SK-N-SH treated with all-trans-retinoic acid at 6 μM for 48 hours (cell line): ENCODE results near the gene RAB35.

ENCODE experiments used
- ATAC-seq: fragments of 200-7000 bp; cut with Tn5 transposase; 3 replicates; pipeline ENCODE4 v1.9.1; 2020; ENCODE audit warnings: mild to moderate bottlenecking, moderate library complexity
- ARNTL ChIP-seq: fragments of 450-650 bp; formaldehyde crosslinking; IDR thresholded peaks from 2 replicates; pipeline ENCODE4 v1.5.0; 2020; ENCODE audit warnings: low read depth, mild to moderate bottlenecking, moderate library complexity, borderline replicate concordance
- CSDC2 ChIP-seq: fragments of 250-450 bp; sonication (Bioruptor Pico); IDR thresholded peaks from 2 replicates; pipeline ENCODE4 v1.5.0; 2020; ENCODE audit warnings: mild to moderate bottlenecking, moderate library complexity
- ESRRG ChIP-seq: fragments of 250-450 bp; sonication (Bioruptor Pico); IDR thresholded peaks from 2 replicates; pipeline ENCODE4 v1.6.1; 2021; ENCODE audit warnings: mild to moderate bottlenecking
- GLIS3 ChIP-seq: fragments of 250-450 bp; sonication (Bioruptor Pico); IDR thresholded peaks from 2 replicates; pipeline ENCODE4 v1.5.0; 2020; ENCODE audit warnings: mild to moderate bottlenecking, moderate library complexity
- SNAI2 ChIP-seq: fragments of 250-450 bp; sonication (Bioruptor Pico); IDR thresholded peaks from 2 replicates; pipeline ENCODE4 v1.5.0; 2020; ENCODE audit warnings: mild to moderate bottlenecking, moderate library complexity
- TCF4 ChIP-seq: fragments of 250-450 bp; sonication (Bioruptor Pico); IDR thresholded peaks from 2 replicates; pipeline ENCODE4 v1.8.0; 2021; ENCODE audit warnings: mild to moderate bottlenecking, moderate library complexity, borderline replicate concordance
- TOX ChIP-seq: fragments of 250-450 bp; sonication (Bioruptor Pico); IDR thresholded peaks from 2 replicates; pipeline ENCODE4 v1.8.0; 2021; ENCODE audit warnings: mild to moderate bottlenecking, moderate library complexity, borderline replicate concordance
- ZC3H10 ChIP-seq: fragments of 250-450 bp; sonication (Bioruptor Pico); IDR thresholded peaks from 2 replicates; pipeline ENCODE4 v1.5.1; 2021; ENCODE audit warnings: mild to moderate bottlenecking, moderate library complexity
- ZFP3 ChIP-seq: fragments of 250-450 bp; sonication (Bioruptor Pico); IDR thresholded peaks from 2 replicates; pipeline ENCODE4 v1.5.0; 2020; ENCODE audit warnings: mild to moderate bottlenecking, moderate library complexity
- ZFP30 ChIP-seq: fragments of 450-650 bp; formaldehyde crosslinking; IDR thresholded peaks from 2 replicates; pipeline ENCODE4 v1.5.0; 2022; ENCODE audit warnings: mild to moderate bottlenecking, moderate library complexity
- ZNF565 ChIP-seq: fragments of 450-650 bp; formaldehyde crosslinking; conservative IDR thresholded peaks from 2 replicates; pipeline ENCODE4 v1.5.0; 2020; ENCODE audit warnings: low read depth, mild to moderate bottlenecking, moderate library complexity
- ZNF70 ChIP-seq: fragments of 450-650 bp; formaldehyde crosslinking; IDR thresholded peaks from 2 replicates; pipeline ENCODE4 v1.5.0; 2020; ENCODE audit warnings: mild to moderate bottlenecking, moderate library complexity
- ZNF8 ChIP-seq: fragments of 450-650 bp; formaldehyde crosslinking; IDR thresholded peaks from 2 replicates; pipeline ENCODE4 v1.5.0; 2020; ENCODE audit warnings: mild to moderate bottlenecking, moderate library complexity
- TF ChIP-seq, protein P1 (sequence below): fragments of 250-450 bp; sonication (Bioruptor Pico); IDR thresholded peaks from 2 replicates; pipeline ENCODE4 v1.5.0; 2020; ENCODE audit warnings: mild to moderate bottlenecking, moderate library complexity
- TF ChIP-seq, protein P2 (sequence below): fragments of 250-450 bp; sonication (Bioruptor Pico); IDR thresholded peaks from 2 replicates; pipeline ENCODE4 v1.5.1; 2021; ENCODE audit warnings: mild to moderate bottlenecking, moderate library complexity
- TF ChIP-seq, protein P3 (sequence below): fragments of 250-450 bp; sonication (Bioruptor Pico); IDR thresholded peaks from 2 replicates; pipeline ENCODE4 v1.8.0; 2020; ENCODE audit warnings: mild to moderate bottlenecking, moderate library complexity, borderline replicate concordance
- TF ChIP-seq, protein P4 (sequence below): fragments of 250-450 bp; sonication (Bioruptor Pico); IDR thresholded peaks from 2 replicates; pipeline ENCODE4 v1.5.1; 2020; ENCODE audit warnings: low read depth, mild to moderate bottlenecking, moderate library complexity

The RAB35 gene

GRCh38 chr12:120056739-120057138 is 59.8 kb downstream of the RAB35 start (continued):
- TF ChIP-seq, protein P1, sequence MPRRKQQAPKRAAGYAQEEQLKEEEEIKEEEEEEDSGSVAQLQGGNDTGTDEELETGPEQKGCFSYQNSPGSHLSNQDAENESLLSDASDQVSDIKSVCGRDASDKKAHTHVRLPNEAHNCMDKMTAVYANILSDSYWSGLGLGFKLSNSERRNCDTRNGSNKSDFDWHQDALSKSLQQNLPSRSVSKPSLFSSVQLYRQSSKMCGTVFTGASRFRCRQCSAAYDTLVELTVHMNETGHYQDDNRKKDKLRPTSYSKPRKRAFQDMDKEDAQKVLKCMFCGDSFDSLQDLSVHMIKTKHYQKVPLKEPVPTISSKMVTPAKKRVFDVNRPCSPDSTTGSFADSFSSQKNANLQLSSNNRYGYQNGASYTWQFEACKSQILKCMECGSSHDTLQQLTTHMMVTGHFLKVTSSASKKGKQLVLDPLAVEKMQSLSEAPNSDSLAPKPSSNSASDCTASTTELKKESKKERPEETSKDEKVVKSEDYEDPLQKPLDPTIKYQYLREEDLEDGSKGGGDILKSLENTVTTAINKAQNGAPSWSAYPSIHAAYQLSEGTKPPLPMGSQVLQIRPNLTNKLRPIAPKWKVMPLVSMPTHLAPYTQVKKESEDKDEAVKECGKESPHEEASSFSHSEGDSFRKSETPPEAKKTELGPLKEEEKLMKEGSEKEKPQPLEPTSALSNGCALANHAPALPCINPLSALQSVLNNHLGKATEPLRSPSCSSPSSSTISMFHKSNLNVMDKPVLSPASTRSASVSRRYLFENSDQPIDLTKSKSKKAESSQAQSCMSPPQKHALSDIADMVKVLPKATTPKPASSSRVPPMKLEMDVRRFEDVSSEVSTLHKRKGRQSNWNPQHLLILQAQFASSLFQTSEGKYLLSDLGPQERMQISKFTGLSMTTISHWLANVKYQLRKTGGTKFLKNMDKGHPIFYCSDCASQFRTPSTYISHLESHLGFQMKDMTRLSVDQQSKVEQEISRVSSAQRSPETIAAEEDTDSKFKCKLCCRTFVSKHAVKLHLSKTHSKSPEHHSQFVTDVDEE (CRISPR knock-in tag) = no peak
- no peak for TF ChIP-seq ZNF8
- no peak for TF ChIP-seq ESRRG (CRISPR knock-in tag)
- TF ChIP-seq TOX (CRISPR knock-in tag) = no peak

DNA sequence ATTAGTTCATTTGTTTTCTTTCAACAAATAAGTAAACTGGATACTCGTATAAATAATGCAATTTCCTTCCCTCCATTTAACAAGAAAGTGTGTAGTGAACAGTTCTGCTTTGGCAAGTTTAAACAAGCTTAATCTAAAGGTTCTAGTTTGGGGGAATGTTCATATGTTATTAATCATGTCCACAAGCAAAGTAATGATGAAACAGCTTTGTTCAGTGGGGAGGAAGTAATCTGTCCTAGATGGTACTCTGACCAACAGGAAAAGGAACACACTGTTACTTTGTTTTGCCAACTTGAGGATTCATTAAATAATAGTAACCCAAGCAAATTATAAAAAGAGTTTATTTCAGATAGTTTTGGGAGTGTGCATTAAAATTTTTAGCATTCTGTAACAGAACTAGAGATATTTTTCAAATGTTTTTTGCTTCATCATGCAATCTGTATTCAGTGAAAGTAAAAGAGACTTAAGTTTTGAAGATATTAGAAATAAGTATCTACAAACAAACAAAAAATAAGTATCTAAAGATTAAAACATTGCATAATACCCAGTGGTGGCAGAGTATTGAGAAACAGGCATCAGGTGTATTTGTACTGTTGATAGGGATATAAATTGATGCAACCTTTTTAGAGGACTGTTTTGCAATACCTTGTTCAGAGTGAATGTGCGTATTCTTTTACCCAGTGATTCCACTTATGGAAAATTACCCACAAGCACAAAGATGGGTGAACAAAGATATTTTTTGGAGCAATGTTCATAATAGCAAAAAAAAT is 61.1 kb downstream of the RAB35 start:
- no peak for TF ChIP-seq ZNF565 (CRISPR knock-in tag)
- TF ChIP-seq, protein P2, sequence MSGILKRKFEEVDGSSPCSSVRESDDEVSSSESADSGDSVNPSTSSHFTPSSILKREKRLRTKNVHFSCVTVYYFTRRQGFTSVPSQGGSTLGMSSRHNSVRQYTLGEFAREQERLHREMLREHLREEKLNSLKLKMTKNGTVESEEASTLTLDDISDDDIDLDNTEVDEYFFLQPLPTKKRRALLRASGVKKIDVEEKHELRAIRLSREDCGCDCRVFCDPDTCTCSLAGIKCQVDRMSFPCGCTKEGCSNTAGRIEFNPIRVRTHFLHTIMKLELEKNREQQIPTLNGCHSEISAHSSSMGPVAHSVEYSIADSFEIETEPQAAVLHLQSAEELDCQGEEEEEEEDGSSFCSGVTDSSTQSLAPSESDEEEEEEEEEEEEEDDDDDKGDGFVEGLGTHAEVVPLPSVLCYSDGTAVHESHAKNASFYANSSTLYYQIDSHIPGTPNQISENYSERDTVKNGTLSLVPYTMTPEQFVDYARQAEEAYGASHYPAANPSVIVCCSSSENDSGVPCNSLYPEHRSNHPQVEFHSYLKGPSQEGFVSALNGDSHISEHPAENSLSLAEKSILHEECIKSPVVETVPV = no peak
- TF ChIP-seq ESRRG (CRISPR knock-in tag) = no peak
- TF ChIP-seq, protein P3, sequence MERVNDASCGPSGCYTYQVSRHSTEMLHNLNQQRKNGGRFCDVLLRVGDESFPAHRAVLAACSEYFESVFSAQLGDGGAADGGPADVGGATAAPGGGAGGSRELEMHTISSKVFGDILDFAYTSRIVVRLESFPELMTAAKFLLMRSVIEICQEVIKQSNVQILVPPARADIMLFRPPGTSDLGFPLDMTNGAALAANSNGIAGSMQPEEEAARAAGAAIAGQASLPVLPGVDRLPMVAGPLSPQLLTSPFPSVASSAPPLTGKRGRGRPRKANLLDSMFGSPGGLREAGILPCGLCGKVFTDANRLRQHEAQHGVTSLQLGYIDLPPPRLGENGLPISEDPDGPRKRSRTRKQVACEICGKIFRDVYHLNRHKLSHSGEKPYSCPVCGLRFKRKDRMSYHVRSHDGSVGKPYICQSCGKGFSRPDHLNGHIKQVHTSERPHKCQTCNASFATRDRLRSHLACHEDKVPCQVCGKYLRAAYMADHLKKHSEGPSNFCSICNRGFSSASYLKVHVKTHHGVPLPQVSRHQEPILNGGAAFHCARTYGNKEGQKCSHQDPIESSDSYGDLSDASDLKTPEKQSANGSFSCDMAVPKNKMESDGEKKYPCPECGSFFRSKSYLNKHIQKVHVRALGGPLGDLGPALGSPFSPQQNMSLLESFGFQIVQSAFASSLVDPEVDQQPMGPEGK (CRISPR knock-in tag) = no peak
- no peak for TF ChIP-seq ZC3H10 (CRISPR knock-in tag)
- ATAC-seq = no peak

GRCh38 chr12:120054293-120054692 is 62.3 kb downstream of the RAB35 start:
- ATAC-seq = no peak

GRCh38 chr12:120051535-120051934 is 65.0 kb downstream of the RAB35 start:
- TF ChIP-seq ZFP30 (CRISPR knock-in tag) = no peak
- TF ChIP-seq, protein P4, sequence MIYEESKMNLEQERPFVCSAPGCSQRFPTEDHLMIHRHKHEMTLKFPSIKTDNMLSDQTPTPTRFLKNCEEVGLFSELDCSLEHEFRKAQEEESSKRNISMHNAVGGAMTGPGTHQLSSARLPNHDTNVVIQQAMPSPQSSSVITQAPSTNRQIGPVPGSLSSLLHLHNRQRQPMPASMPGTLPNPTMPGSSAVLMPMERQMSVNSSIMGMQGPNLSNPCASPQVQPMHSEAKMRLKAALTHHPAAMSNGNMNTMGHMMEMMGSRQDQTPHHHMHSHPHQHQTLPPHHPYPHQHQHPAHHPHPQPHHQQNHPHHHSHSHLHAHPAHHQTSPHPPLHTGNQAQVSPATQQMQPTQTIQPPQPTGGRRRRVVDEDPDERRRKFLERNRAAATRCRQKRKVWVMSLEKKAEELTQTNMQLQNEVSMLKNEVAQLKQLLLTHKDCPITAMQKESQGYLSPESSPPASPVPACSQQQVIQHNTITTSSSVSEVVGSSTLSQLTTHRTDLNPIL = no peak
- no peak for TF ChIP-seq ZC3H10 (CRISPR knock-in tag)
- TF ChIP-seq SNAI2 (CRISPR knock-in tag) = no peak
- TF ChIP-seq ZNF70 (CRISPR knock-in tag) = no peak
- TF ChIP-seq, protein P3 (CRISPR knock-in tag) = no peak
- no peak for TF ChIP-seq CSDC2 (CRISPR knock-in tag)
- TF ChIP-seq TCF4 (CRISPR knock-in tag) = no peak
- no peak for TF ChIP-seq GLIS3 (CRISPR knock-in tag)
- no peak for TF ChIP-seq ZNF565 (CRISPR knock-in tag)
- no peak for TF ChIP-seq ARNTL (CRISPR knock-in tag)
- ATAC-seq = no peak

More at GRCh38 chr12:120054293-120054692, 62.3 kb downstream of the RAB35 start:
- TF ChIP-seq ZNF8 = no peak

DNA sequence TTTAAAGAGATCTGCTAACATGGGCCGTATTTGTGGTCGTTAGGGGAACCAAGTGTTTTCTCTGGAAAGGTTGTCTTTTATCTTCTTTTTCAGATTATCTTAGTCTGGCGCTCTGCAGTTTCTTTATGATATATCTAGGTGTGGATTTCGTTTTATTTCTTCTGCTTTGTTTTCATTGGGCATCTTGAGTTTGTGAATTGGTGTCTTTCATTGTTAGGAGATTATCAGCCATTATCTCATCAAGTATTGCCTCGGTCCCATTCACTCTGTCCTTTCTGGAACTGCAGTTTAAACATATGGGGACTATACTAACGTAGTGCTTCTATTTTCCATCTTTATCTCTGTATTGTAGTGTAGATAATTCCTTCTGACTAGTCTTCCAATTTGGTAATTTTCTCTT is 67.1 kb downstream of the RAB35 start:
- TF ChIP-seq, protein P2 = no peak
- TF ChIP-seq ZC3H10 (CRISPR knock-in tag) = no peak
- TF ChIP-seq ZFP3 (CRISPR knock-in tag) = no peak
- no peak for TF ChIP-seq GLIS3 (CRISPR knock-in tag)
- no peak for ATAC-seq
